Skin of body (tissue), 2 donors: Measurements from ENCODE around the gene ETDC. TPM values are rescaled to one million over a fixed set of nuclear protein-coding genes. Genes with fewer than 3 reads are reported as not detected.
A peak's percentile ranks its signal among the peaks of the same experiment; 100 is the strongest.

Experiments used
- DNase-seq: peaks from one replicate; lab custom pipeline; 2025; lab: John Stamatoyannopoulos, UW
- total RNA-seq: library from RNA; depleted of rRNA; stranded (reverse); fragments of >200 nt; gene quantifications from one replicate; pipeline ENCODE4 v1.2.3, GENCODE V29; 2014

The ETDC gene
- total RNA-seq, 1 donor from 2014 or later = not detected

GRCh38 chrX:135345107-135345589 lies 35.9 kb downstream of the ETDC start:
- peak; percentile 3 for DNase-seq

GRCh38 chrX:135346975-135347374 lies 37.7 kb downstream of the ETDC start:
- no peak for DNase-seq

GRCh38 chrX:135347381-135348016 lies 38.2 kb downstream of the ETDC start:
- DNase-seq = no peak

GRCh38 chrX:135354288-135354687 lies 45.0 kb downstream of the ETDC start:
- no peak for DNase-seq

Other genes starting within 250 kb of the ETDC start
- 2.0 TPM for gene SMIM10L2B, start 210.8 kb upstream of the ETDC start, total RNA-seq
- gene ETDB, start 189.0 kb upstream of the ETDC start, total RNA-seq = not detected
- gene CT55, start 138.1 kb upstream of the ETDC start, total RNA-seq = not detected
- not detected for gene ETDA, start 57.4 kb upstream of the ETDC start, total RNA-seq
- gene ZNF75D, start 34.6 kb downstream of the ETDC start, total RNA-seq = 11.9 TPM
- 15.4 TPM for gene ZNF449, start 35.3 kb downstream of the ETDC start, total RNA-seq
- 0.99 TPM for gene SMIM10L2A, start 112.5 kb downstream of the ETDC start, total RNA-seq
- gene INTS6L, start 211.2 kb downstream of the ETDC start, total RNA-seq = 14.2 TPM